ENCODE measurements around the gene PARD3. TPM values are rescaled to one million over a fixed set of nuclear protein-coding genes. Genes with fewer than 3 reads are reported as not detected.

PARD3 gene
- total RNA-seq, 6 donors from 2014 or later = 30.6 to 108 (median 50.6) TPM

GRCh38 chr10:34188221-34188620 lies 626.9 kb downstream of the PARD3 start:
- Histone ChIP-seq H3K27me3 (no peaks in the 10 kb centered on the region), H3K4me1 (peaks cover 4 to 19% (median 10%) of the 10 kb centered on the region in 4 donors), H3K36me3 (no peaks in the 10 kb centered on the region), H3K9me3 (no peaks in the 10 kb centered on the region), H3K27ac (no peak overlapping the region), H3K4me3 (no peak overlapping the region)
- TF ChIP-seq CTCF (IDR thresholded peaks at IDR 0.05) (no peak), EP300 (IDR thresholded peaks at IDR 0.05) (no peak), POLR2A (IDR thresholded peaks at IDR 0.05) (no peak), POLR2AphosphoS5 (IDR thresholded peaks at IDR 0.05) (no peak)
- WGBS, 2 donors = 81 to 87% methylated on average over 5 of the region's 5 CpGs
- ATAC-seq (ENCODE audit: low FRiP score in 2 of 2) = no peak
- DNase-seq = no peak

- no peak for ATAC-seq (ENCODE audit: low FRiP score in 2 of 2)
- DNase-seq = no peak
These were observed 627.9 kb downstream of the PARD3 start for GRCh38 chr10:34187201-34187600.

DNA sequence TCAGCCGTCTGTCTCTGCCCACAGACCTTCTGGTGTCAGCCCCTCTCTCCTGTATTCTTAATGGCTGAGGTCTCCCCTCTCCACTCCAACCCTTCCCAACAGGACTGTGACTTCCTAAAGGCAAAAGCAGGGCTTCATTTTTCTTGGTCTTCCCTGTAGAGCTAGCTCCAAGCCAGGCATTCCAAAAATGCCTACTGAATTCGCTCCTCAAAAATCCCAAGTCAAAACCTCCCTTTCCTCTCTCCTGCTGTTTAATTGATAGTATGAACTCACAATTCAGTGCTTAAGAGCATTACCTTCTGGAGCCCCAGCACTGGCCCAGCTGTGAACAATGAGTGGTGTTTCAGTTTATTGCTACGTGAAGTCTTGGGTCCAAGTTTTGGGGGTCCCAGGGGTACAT lies 628.4 kb downstream of the PARD3 start:
- TF ChIP-seq POLR2AphosphoS5 (IDR thresholded peaks at IDR 0.05) = no peak
- H3K27ac ChIP-seq = peak overlapping the region in 1 of 4 donors; percentile 29
- WGBS, 2 donors = 80% methylated on average over 3 of the region's 3 CpGs
- DNase-seq (no peak), ATAC-seq (ENCODE audit: low FRiP score in 2 of 2) (no peak)
- no peaks in the 10 kb centered on the region for H3K27me3 ChIP-seq
- H3K36me3 ChIP-seq = no peaks in the 10 kb centered on the region
- no peaks in the 10 kb centered on the region for H3K9me3 ChIP-seq
- peaks cover 4 to 19% (median 10%) of the 10 kb centered on the region in 4 donors for H3K4me1 ChIP-seq
- no peak overlapping the region for H3K4me3 ChIP-seq

More at GRCh38 chr10:34187201-34187600, 627.9 kb downstream of the PARD3 start:
- H3K27ac ChIP-seq = no peak overlapping the region
- H3K4me3 ChIP-seq = no peak overlapping the region
- peaks cover 4 to 19% (median 10%) of the 10 kb centered on the region in 4 donors for H3K4me1 ChIP-seq
- no peaks in the 10 kb centered on the region for H3K36me3 ChIP-seq
- no peaks in the 10 kb centered on the region for H3K9me3 ChIP-seq
- WGBS, 2 donors = 71 to 90% methylated on average over 1 of the region's 1 CpG
- H3K27me3 ChIP-seq = no peaks in the 10 kb centered on the region
- TF ChIP-seq POLR2A (IDR thresholded peaks at IDR 0.05) (no peak), POLR2AphosphoS5 (IDR thresholded peaks at IDR 0.05) (no peak), EP300 (IDR thresholded peaks at IDR 0.05) (no peak), CTCF (IDR thresholded peaks at IDR 0.05) (no peak)

GRCh38 chr10:34185998-34186397 lies 629.1 kb downstream of the PARD3 start:
- WGBS, 2 donors = 33 to 40% methylated on average over 7 of the region's 7 CpGs

GRCh38 chr10:34184939-34185386 lies 630.1 kb downstream of the PARD3 start:
- H3K9me3 ChIP-seq = no peaks in the 10 kb centered on the region
- no peak for DNase-seq
- no peak overlapping the region for H3K27ac ChIP-seq
- H3K4me1 ChIP-seq = peaks cover 4 to 19% (median 8%) of the 10 kb centered on the region in 4 donors
- no peak overlapping the region for H3K4me3 ChIP-seq
- H3K36me3 ChIP-seq = no peaks in the 10 kb centered on the region
- H3K27me3 ChIP-seq = no peaks in the 10 kb centered on the region
- ATAC-seq (ENCODE audit: low FRiP score in 2 of 2) = no peak
- TF ChIP-seq CTCF (IDR thresholded peaks at IDR 0.05) (no peak), POLR2AphosphoS5 (IDR thresholded peaks at IDR 0.05) (no peak), EP300 (IDR thresholded peaks at IDR 0.05) (no peak), POLR2A (IDR thresholded peaks at IDR 0.05) (no peak)
- WGBS, 2 donors = 46 to 72% methylated on average over 1 of the region's 1 CpG

More at GRCh38 chr10:34185998-34186397, 629.1 kb downstream of the PARD3 start:
- H3K4me1 ChIP-seq = peaks cover 4 to 19% (median 8%) of the 10 kb centered on the region in 4 donors
- no peak for DNase-seq
- H3K27ac ChIP-seq = peak overlapping the region in 1 of 4 donors; percentile 29
- H3K4me3 ChIP-seq = no peak overlapping the region
- TF ChIP-seq POLR2A (IDR thresholded peaks at IDR 0.05) (no peak), CTCF (IDR thresholded peaks at IDR 0.05) (no peak), POLR2AphosphoS5 (IDR thresholded peaks at IDR 0.05) (no peak), EP300 (IDR thresholded peaks at IDR 0.05) (no peak)
- H3K36me3 ChIP-seq = no peaks in the 10 kb centered on the region
- ATAC-seq (ENCODE audit: low FRiP score in 2 of 2) = no peak
- no peaks in the 10 kb centered on the region for H3K9me3 ChIP-seq
- H3K27me3 ChIP-seq = no peaks in the 10 kb centered on the region
